ENCODE data around the gene MCRIP2. TPM values are rescaled to one million over a fixed set of nuclear protein-coding genes. Genes with fewer than 3 reads are reported as not detected.

Gene MCRIP2
- total and polyA plus RNA-seq, 11 donors: 52.3 to 321 (median 97.0) TPM

DNA sequence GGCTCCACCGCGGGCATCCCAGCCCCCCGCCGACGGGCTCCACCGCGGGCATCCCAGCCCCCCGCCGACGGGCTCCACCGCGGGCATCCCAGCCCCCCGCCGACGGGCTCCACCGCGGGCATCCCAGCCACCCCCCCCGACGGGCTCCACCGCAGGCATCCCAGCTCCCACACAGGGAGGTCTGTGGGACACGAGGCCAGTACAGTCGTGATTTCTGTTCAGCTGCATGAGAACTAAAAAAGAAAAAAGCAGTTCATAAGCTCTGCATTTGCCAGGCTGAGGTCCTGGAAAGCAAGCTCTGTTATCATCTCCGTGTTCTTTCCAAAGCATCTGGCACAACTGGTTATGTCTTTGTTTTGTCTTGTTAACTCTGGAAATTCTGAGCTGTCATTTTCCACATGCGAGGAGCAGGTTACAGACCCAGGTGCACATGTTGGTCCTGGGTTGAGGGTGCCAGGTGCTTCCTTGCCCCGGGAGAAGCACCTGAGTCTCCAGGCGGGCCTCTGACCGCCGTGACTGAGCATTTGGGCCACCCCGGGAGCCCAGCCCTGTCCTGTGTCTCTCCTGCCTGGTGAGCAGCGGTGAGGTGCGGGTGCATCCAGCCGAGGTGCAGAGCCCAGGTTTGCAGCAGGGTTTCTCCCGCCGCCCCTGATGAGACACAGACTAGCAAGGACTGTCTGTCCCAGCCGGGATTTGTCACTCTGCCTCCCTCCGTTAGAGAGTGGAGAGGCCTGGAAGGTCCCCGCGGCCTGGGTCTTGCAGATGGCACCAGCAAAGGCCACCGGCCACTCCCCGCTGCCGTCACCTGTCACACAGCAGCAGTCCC, 20.7 kb upstream of the MCRIP2 start:
- intact Hi-C loops (cut with DNase I): no loop called here
- Histone ChIP-seq H3K36me3 (peaks cover 0 to 17% (median 7%) of the 10 kb centered on the region in 9 donors), H3K27me3 (no peaks in the 10 kb centered on the region), H3K27ac (no peak overlapping the region), H3K4me3 (no peak overlapping the region), H3K4me1 (no peaks in the 10 kb centered on the region), H3K9me3 (no peaks in the 10 kb centered on the region)
- TF ChIP-seq POLR2A (IDR thresholded peaks at IDR 0.05): no peak
- TF ChIP-seq, protein P1, sequence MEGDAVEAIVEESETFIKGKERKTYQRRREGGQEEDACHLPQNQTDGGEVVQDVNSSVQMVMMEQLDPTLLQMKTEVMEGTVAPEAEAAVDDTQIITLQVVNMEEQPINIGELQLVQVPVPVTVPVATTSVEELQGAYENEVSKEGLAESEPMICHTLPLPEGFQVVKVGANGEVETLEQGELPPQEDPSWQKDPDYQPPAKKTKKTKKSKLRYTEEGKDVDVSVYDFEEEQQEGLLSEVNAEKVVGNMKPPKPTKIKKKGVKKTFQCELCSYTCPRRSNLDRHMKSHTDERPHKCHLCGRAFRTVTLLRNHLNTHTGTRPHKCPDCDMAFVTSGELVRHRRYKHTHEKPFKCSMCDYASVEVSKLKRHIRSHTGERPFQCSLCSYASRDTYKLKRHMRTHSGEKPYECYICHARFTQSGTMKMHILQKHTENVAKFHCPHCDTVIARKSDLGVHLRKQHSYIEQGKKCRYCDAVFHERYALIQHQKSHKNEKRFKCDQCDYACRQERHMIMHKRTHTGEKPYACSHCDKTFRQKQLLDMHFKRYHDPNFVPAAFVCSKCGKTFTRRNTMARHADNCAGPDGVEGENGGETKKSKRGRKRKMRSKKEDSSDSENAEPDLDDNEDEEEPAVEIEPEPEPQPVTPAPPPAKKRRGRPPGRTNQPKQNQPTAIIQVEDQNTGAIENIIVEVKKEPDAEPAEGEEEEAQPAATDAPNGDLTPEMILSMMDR (IDR thresholded peaks at IDR 0.05): no peak
- DNase-seq: peak in 1 of 5 donors; percentile 24
- 85 to 89% (median 88%) methylated on average over 24 to 41 of the region's 41 CpGs for WGBS, 4 donors
- no peak for ATAC-seq

DNA sequence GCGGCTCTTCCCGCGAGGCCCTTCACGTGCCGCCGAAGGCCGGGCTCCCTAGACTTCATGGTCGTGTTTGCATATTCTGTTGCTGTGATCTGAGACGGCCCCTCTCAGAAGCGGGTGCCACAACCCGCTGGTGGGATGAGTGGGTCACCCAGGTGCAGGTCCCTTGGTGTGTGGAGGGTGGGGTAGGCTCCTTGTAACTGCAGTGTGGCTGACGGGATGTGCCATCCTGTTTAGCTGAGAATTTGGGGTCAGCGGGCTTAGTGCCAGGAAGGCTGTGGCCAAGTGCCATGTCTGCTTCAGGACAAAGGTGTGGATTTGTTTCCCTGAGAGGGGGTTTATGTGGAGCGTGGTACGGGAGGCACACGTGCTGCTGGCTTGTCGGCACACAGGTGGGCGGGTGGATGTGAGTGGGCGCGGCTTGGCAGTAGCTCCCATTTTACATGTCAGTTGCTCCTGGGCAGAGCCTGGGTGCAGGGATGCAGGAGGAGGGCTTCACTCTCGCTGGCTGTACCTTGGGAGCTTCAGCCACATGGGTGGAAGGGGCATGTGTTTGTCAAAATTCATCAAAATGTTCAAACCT, 20.0 kb upstream of the MCRIP2 start:
- H3K27me3 ChIP-seq: no peaks in the 10 kb centered on the region
- DNase-seq: peak in 1 of 5 donors; percentile 18
- H3K4me3 ChIP-seq: no peak overlapping the region
- peaks cover 0 to 24% (median 12%) of the 10 kb centered on the region in 9 donors for H3K36me3 ChIP-seq
- H3K27ac ChIP-seq: no peak overlapping the region
- H3K9me3 ChIP-seq: no peaks in the 10 kb centered on the region
- H3K4me1 ChIP-seq: no peaks in the 10 kb centered on the region
- 89 to 91% (median 91%) methylated on average over 20 to 21 of the region's 21 CpGs for WGBS, 4 donors
- ATAC-seq: no peak
- intact Hi-C loops (cut with DNase I): no loop called here
- no peak for TF ChIP-seq POLR2A (IDR thresholded peaks at IDR 0.05)
- TF ChIP-seq, protein P1 (IDR thresholded peaks at IDR 0.05): no peak

DNA sequence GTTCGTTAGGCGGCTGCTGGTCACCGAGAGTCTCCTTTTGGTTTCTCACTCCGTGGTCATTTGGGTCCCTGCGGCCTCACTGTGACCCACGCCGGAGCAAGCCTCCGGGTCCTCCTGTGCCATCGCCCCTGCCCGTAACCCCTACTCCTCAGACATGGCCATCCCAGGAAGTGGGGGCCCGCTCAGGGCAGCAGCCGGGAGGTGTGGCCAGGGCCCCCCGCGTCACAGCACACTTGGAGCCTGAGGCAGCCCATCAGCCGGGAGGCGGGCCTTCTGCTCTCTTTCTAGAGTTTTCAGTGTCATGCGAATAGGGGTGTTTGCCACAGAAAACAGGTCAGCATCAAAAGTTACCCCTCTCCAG, 18.7 kb upstream of the MCRIP2 start:
- Histone ChIP-seq H3K9me3 (no peaks in the 10 kb centered on the region), H3K36me3 (peaks cover 0 to 31% (median 11%) of the 10 kb centered on the region in 9 donors), H3K4me1 (no peaks in the 10 kb centered on the region), H3K27me3 (no peaks in the 10 kb centered on the region), H3K4me3 (no peak overlapping the region), H3K27ac (peak overlapping the region in 1 of 12 donors; percentile 69)
- DNase-seq (peak in 1 of 5 donors; percentile 17), ATAC-seq (no peak)
- WGBS, 4 donors: 90 to 95% (median 95%) methylated on average over 17 of the region's 17 CpGs
- TF ChIP-seq, protein P1 (IDR thresholded peaks at IDR 0.05): no peak
- no peak for TF ChIP-seq POLR2A (IDR thresholded peaks at IDR 0.05)
- intact Hi-C loops (cut with DNase I): no loop called here

DNA sequence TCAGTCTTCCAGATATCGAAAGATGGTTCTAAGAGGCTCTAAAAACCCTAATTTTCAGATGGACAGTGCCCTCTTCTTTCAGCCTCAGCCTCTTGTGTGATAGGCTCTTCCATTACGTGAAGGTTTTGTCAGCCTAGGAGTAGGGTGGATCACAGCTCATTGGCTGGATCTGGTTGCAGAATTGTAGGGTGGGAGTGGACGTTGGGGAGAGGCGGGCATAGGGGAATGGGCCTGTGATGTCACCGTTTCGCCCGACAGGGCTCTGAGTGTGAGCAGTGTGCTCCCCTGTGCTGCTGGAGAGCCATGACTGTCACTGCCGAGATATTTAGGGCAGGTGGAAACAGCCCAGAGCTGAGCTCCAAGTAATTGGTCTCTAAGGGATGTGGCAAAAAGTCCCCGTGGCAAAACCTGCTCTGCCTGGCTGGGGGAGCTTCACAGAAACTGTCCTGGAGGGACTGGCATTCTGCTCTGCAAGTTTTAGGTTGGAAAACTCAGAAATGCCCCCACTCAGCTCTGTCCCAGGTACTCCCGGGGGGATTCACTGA, 17.0 kb upstream of the MCRIP2 start:
- peaks cover 0 to 8% (median 3%) of the 10 kb centered on the region in 12 donors for H3K4me1 ChIP-seq
- TF ChIP-seq, protein P1 (IDR thresholded peaks at IDR 0.05): no peak
- no peak for TF ChIP-seq POLR2A (IDR thresholded peaks at IDR 0.05)
- H3K36me3 ChIP-seq: peaks cover 0 to 39% (median 10%) of the 10 kb centered on the region in 9 donors
- H3K27me3 ChIP-seq: no peaks in the 10 kb centered on the region
- ATAC-seq (no peak), DNase-seq (no peak)
- H3K27ac ChIP-seq: no peak overlapping the region
- no peak overlapping the region for H3K4me3 ChIP-seq
- intact Hi-C loops (cut with DNase I): loop anchor here in 3 of 10 donors (5.0 kb wide), 2 partner anchors 32 to 47 kb away; partner anchors contain the start of gene RAB40C (in 2 of the 3)
- H3K9me3 ChIP-seq: no peaks in the 10 kb centered on the region
- 77 to 87% (median 85%) methylated on average over 9 to 10 of the region's 10 CpGs for WGBS, 4 donors
